HEK293 (cell line): Measurements from ENCODE around the gene TMEFF1.

Experiments
- CTCF ChIA-PET: fragments of 350-600 bp; formaldehyde crosslinking; extraction: SDS; loops from one replicate; lab custom pipeline; 2021; ENCODE audit warnings: antibody characterized with exemption; lab: Yijun Ruan, JAX
- POLR2A ChIA-PET: fragments of 300-600 bp; formaldehyde crosslinking; extraction: SDS; loops from one replicate; lab custom pipeline; 2020; ENCODE audit warnings: antibody characterized with exemption, inconsistent platforms; lab: Yijun Ruan, JAX
- H3K27ac ChIP-seq: fragments of 200-500 bp; sonication (Bioruptor generic); 2 replicates; pipeline ENCODE4 v1.5.1; 2014; ENCODE audit warnings: low read depth, low read length, control low read depth, inconsistent platforms; ENCODE audit errors: extremely low read depth
- H3K36me3 ChIP-seq, 2 experiments: fragments of 200-500 bp in 1 of 2; sonication (Bioruptor generic) in 1 of 2; 1 replicate in 1 of 2; 2 replicates in 1 of 2; pipeline ENCODE4 v1.5.1; 2014 to 2017; ENCODE audit warnings: inconsistent platforms in 2 of 2, low read length in 2 of 2; ENCODE audit not compliant: control insufficient read depth in 2 of 2, insufficient read depth in 1 of 2
- H3K4me1 ChIP-seq: fragments of 200-500 bp; sonication (Bioruptor generic); 2 replicates; pipeline ENCODE4 v1.5.1; 2014; ENCODE audit warnings: mild to moderate bottlenecking, low read length, inconsistent platforms; ENCODE audit not compliant: control insufficient read depth, insufficient read depth
- H3K4me3 ChIP-seq: 2 replicates; pipeline ENCODE4 v1.5.1; 2011; ENCODE audit warnings: low read depth, mild to moderate bottlenecking, control low read depth, low read length, moderate library complexity
- H3K9me3 ChIP-seq: fragments of 200-500 bp; sonication (Bioruptor generic); 2 replicates; pipeline ENCODE4 v1.5.1; 2014; ENCODE audit warnings: low read depth, low read length, inconsistent platforms; ENCODE audit not compliant: control insufficient read depth, insufficient read depth
- GFI1B ChIP-seq: fragments of 450-650 bp; formaldehyde crosslinking; IDR thresholded peaks from 2 replicates; pipeline ENCODE4 v1.5.1; 2016; ENCODE audit warnings: missing biosample characterization, missing genetic modification characterization
- GLIS1 ChIP-seq: fragments of 450-650 bp; formaldehyde crosslinking; IDR thresholded peaks from 2 replicates; pipeline ENCODE4 v1.5.1; 2016; ENCODE audit warnings: missing biosample characterization, missing genetic modification characterization
- HOXC10 ChIP-seq: sonication (generic); formaldehyde crosslinking; IDR thresholded peaks from 2 replicates; pipeline ENCODE4 v1.8.1; 2023; ENCODE audit warnings: mild to moderate bottlenecking, missing genetic modification reagents
- INSM2 ChIP-seq: fragments of 450-650 bp; formaldehyde crosslinking; IDR thresholded peaks from 2 replicates; pipeline ENCODE4 v1.5.1; 2016; ENCODE audit warnings: missing biosample characterization, missing genetic modification characterization
- KLF8 ChIP-seq: fragments of 450-650 bp; formaldehyde crosslinking; IDR thresholded peaks from 2 replicates; pipeline ENCODE4 v1.5.1; 2016; ENCODE audit warnings: missing biosample characterization, missing genetic modification characterization
- PBX3 ChIP-seq: sonication (generic); formaldehyde crosslinking; IDR thresholded peaks from 2 replicates; pipeline ENCODE4 v1.8.1; 2022; ENCODE audit warnings: mild to moderate bottlenecking, moderate library complexity, missing genetic modification reagents
- REPIN1 ChIP-seq: fragments of 450-650 bp; formaldehyde crosslinking; IDR thresholded peaks from 2 replicates; pipeline ENCODE4 v1.5.1; 2017; ENCODE audit warnings: missing biosample characterization, missing genetic modification characterization, low read depth
- SP2 ChIP-seq: fragments of 450-650 bp; formaldehyde crosslinking; IDR thresholded peaks from 2 replicates; pipeline ENCODE4 v1.5.1; 2016; ENCODE audit warnings: missing biosample characterization, missing genetic modification characterization
- ZBTB20 ChIP-seq: fragments of 450-650 bp; formaldehyde crosslinking; IDR thresholded peaks from 2 replicates; pipeline ENCODE4 v1.5.1; 2016; ENCODE audit warnings: missing biosample characterization, missing genetic modification characterization
- ZBTB48 ChIP-seq: fragments of 450-650 bp; formaldehyde crosslinking; IDR thresholded peaks from 2 replicates; pipeline ENCODE4 v1.5.1; 2016; ENCODE audit warnings: missing biosample characterization, missing genetic modification characterization
- ZBTB8A ChIP-seq: fragments of 450-650 bp; formaldehyde crosslinking; IDR thresholded peaks from 2 replicates; pipeline ENCODE4 v1.5.1; 2016; ENCODE audit warnings: missing biosample characterization, missing genetic modification characterization
- ZFHX2 ChIP-seq: fragments of 450-650 bp; formaldehyde crosslinking; conservative IDR thresholded peaks from 2 replicates; pipeline ENCODE4 v1.5.1; 2016; ENCODE audit warnings: missing biosample characterization, missing genetic modification characterization
- ZIC2 ChIP-seq: fragments of 450-650 bp; formaldehyde crosslinking; IDR thresholded peaks from 2 replicates; pipeline ENCODE4 v1.5.1; 2016; ENCODE audit warnings: missing biosample characterization, missing genetic modification characterization
- ZNF138 ChIP-seq: fragments of 450-650 bp; formaldehyde crosslinking; IDR thresholded peaks from 2 replicates; pipeline ENCODE4 v1.5.1; 2016; ENCODE audit warnings: missing biosample characterization, missing genetic modification characterization, borderline replicate concordance
- ZNF140 ChIP-seq: fragments of 450-650 bp; formaldehyde crosslinking; IDR thresholded peaks from 2 replicates; pipeline ENCODE4 v1.5.1; 2016; ENCODE audit warnings: missing biosample characterization, missing genetic modification characterization
- ZNF488 ChIP-seq: fragments of 450-650 bp; formaldehyde crosslinking; IDR thresholded peaks from 2 replicates; pipeline ENCODE4 v1.5.1; 2016; ENCODE audit warnings: missing biosample characterization, missing genetic modification characterization
- ZNF513 ChIP-seq: fragments of 450-650 bp; IDR thresholded peaks from 2 replicates; pipeline ENCODE4 v1.5.1; 2018; ENCODE audit warnings: missing biosample characterization, missing genetic modification characterization
- ZNF514 ChIP-seq: fragments of 450-650 bp; formaldehyde crosslinking; IDR thresholded peaks from 2 replicates; pipeline ENCODE4 v1.5.1; 2016; ENCODE audit warnings: missing biosample characterization, missing genetic modification characterization
- ZNF548 ChIP-seq: fragments of 450-650 bp; formaldehyde crosslinking; IDR thresholded peaks from 2 replicates; pipeline ENCODE4 v1.5.1; 2016; ENCODE audit warnings: missing biosample characterization, missing genetic modification characterization
- ZNF561 ChIP-seq: fragments of 450-650 bp; IDR thresholded peaks from 2 replicates; pipeline ENCODE4 v1.5.1; 2018; ENCODE audit warnings: missing biosample characterization, missing genetic modification characterization, borderline replicate concordance
- ZNF585B ChIP-seq: fragments of 450-650 bp; formaldehyde crosslinking; IDR thresholded peaks from 2 replicates; pipeline ENCODE4 v1.5.1; 2016; ENCODE audit warnings: missing biosample characterization, missing genetic modification characterization
- ZNF629 ChIP-seq: fragments of 450-650 bp; formaldehyde crosslinking; IDR thresholded peaks from 2 replicates; pipeline ENCODE4 v1.5.1; 2017; ENCODE audit warnings: missing biosample characterization, missing genetic modification characterization
- ZNF654 ChIP-seq: fragments of 450-650 bp; formaldehyde crosslinking; IDR thresholded peaks from 2 replicates; pipeline ENCODE4 v1.5.1; 2016; ENCODE audit warnings: low read depth, missing biosample characterization, missing genetic modification characterization
- ZNF664 ChIP-seq: fragments of 450-650 bp; formaldehyde crosslinking; IDR thresholded peaks from 2 replicates; pipeline ENCODE4 v1.5.1; 2016; ENCODE audit warnings: missing biosample characterization, missing genetic modification characterization
- ZNF76 ChIP-seq: fragments of 450-650 bp; formaldehyde crosslinking; IDR thresholded peaks from 2 replicates; pipeline ENCODE4; 2016; ENCODE audit warnings: low read depth, missing biosample characterization, missing genetic modification characterization, borderline replicate concordance
- ZSCAN30 ChIP-seq: fragments of 450-650 bp; IDR thresholded peaks from 2 replicates; pipeline ENCODE4 v1.5.1; 2018; ENCODE audit warnings: missing biosample characterization, mild to moderate bottlenecking, missing genetic modification characterization, moderate library complexity
- ZSCAN5A ChIP-seq: fragments of 450-650 bp; formaldehyde crosslinking; IDR thresholded peaks from 2 replicates; pipeline ENCODE4 v1.5.1; 2016; ENCODE audit warnings: missing biosample characterization, missing genetic modification characterization

Gene TMEFF1

GRCh38 chr9:100426189-100426529 lies 46.8 kb upstream of the TMEFF1 start:
- POLR2A ChIA-PET = interaction anchor here (1.1 to 1.5 kb wide), 2 partner anchors 15 to 74 kb away, joined by 10 read pairs; partner anchors contain the start of gene TEX10
- H3K36me3 ChIP-seq = no peaks in the 10 kb centered on the region
- no peak for TF ChIP-seq ZNF140 (tag by site-specific recombination)
- TF ChIP-seq ZIC2 = no peak
- TF ChIP-seq ZNF488 (tag by site-specific recombination) = no peak
- no peak for TF ChIP-seq KLF8
- no peak for TF ChIP-seq ZNF513 (tag by site-specific recombination)
- no peak for TF ChIP-seq ZSCAN5A (tag by site-specific recombination)
- no peak for TF ChIP-seq ZNF138 (tag by site-specific recombination)
- TF ChIP-seq ZNF629 (tag by site-specific recombination) = no peak
- TF ChIP-seq ZBTB8A (tag by site-specific recombination) = no peak
- TF ChIP-seq ZBTB48 (tag by site-specific recombination) = no peak
- no peak for TF ChIP-seq REPIN1

GRCh38 chr9:100426530-100427365 lies 46.2 kb upstream of the TMEFF1 start, which contains the start of gene MSANTD3:
TSS of gene MSANTD3 (plus strand) at chr9:100427143. CDS start at chr9:100441939, 14,796 bp downstream.
- H3K4me3 ChIP-seq = peak within 1 kb of the TSS; percentile 76
- ChIA-PET POLR2A (interaction anchor here (1.1 to 1.5 kb wide), 3 partner anchors 11 to 75 kb away, joined by 3 to 10 read pairs (median 10); partner anchors contain the start of gene TEX10), CTCF (interaction anchor here (0.6 to 4.2 kb wide), 8 partner anchors 10 to 175 kb away, joined by 3 to 26 read pairs (median 4); no protein-coding TSS in a partner anchor)
- H3K4me1 ChIP-seq = peaks cover 10% of the 10 kb centered on the region; the same call in 1 of the 2 replicates
- H3K27ac ChIP-seq = peak within 1 kb of the TSS; percentile 88
- H3K9me3 ChIP-seq = no peaks in the 10 kb centered on the region
- no peaks in the 10 kb centered on the region for H3K36me3 ChIP-seq
- TF ChIP-seq ZBTB48 (tag by site-specific recombination) (no peak), SP2 (tag by site-specific recombination) (peak; percentile 23; the same call in 1 of the 2 replicates), ZNF488 (tag by site-specific recombination) (no peak), ZNF664 (tag by site-specific recombination) (no peak), ZNF561 (tag by site-specific recombination) (no peak), ZNF76 (tag by site-specific recombination) (no peak), ZNF514 (tag by site-specific recombination) (no peak), ZNF548 (tag by site-specific recombination) (no peak), ZNF585B (tag by site-specific recombination) (no peak), ZSCAN30 (no peak), ZBTB20 (tag by site-specific recombination) (peak; percentile 59), ZNF654 (tag by site-specific recombination) (no peak), KLF8 (peak; percentile 30; the same call in 1 of the 2 replicates), INSM2 (tag by site-specific recombination) (no peak), GLIS1 (tag by site-specific recombination) (peak; percentile 39; the same call in 1 of the 2 replicates), PBX3 (CRISPR knock-in tag) (no peak), GFI1B (tag by site-specific recombination) (no peak), ZFHX2 (tag by site-specific recombination) (peak; percentile 21; the same call in 1 of the 2 replicates), HOXC10 (no peak), ZNF629 (tag by site-specific recombination) (peak; percentile 28)

More at GRCh38 chr9:100426189-100426529, 46.8 kb upstream of the TMEFF1 start:
- CTCF ChIA-PET = interaction anchor here (0.7 to 4.2 kb wide), 4 partner anchors 11 to 53 kb away, joined by 3 to 26 read pairs (median 4); no protein-coding TSS in a partner anchor
- Histone ChIP-seq H3K27ac (peak overlapping the region; percentile 82; the same call in 1 of the 2 replicates), H3K4me1 (peaks cover 10% of the 10 kb centered on the region; the same call in 1 of the 2 replicates), H3K4me3 (peak overlapping the region; percentile 76), H3K9me3 (no peaks in the 10 kb centered on the region)
